HEK293 (cell line): ENCODE measurements around the gene TTC9.

Source experiments
- MEIS1 ChIP-seq: sonication (generic); formaldehyde crosslinking; IDR thresholded peaks from 2 replicates; pipeline ENCODE4 v1.8.1; 2022; ENCODE audit warnings: missing genetic modification reagents, mild to moderate bottlenecking, borderline replicate concordance
- SETDB1 ChIP-seq: IDR thresholded peaks from one replicate; pipeline ENCODE4 v1.6.1; 2017; ENCODE audit warnings: mild to moderate bottlenecking, low read length, moderate library complexity, mixed read lengths; ENCODE audit not compliant: insufficient read length
- YY1 ChIP-seq: fragments of 450-650 bp; formaldehyde crosslinking; IDR thresholded peaks from 2 replicates; pipeline ENCODE4 v1.5.1; 2018; ENCODE audit warnings: missing biosample characterization, missing genetic modification characterization
- ZNF529 ChIP-seq: fragments of 450-650 bp; formaldehyde crosslinking; IDR thresholded peaks from 2 replicates; pipeline ENCODE4 v1.5.1; 2017; ENCODE audit warnings: missing genetic modification characterization, missing biosample characterization; ENCODE audit not compliant: insufficient replicate concordance
- ZNF561 ChIP-seq: fragments of 450-650 bp; IDR thresholded peaks from 2 replicates; pipeline ENCODE4 v1.5.1; 2018; ENCODE audit warnings: missing biosample characterization, missing genetic modification characterization, borderline replicate concordance
- TF ChIP-seq, protein P1 (sequence below): fragments of 450-650 bp; formaldehyde crosslinking; IDR thresholded peaks from 2 replicates; pipeline ENCODE4 v1.5.1; 2016; ENCODE audit warnings: missing biosample characterization, missing genetic modification characterization

DNA sequence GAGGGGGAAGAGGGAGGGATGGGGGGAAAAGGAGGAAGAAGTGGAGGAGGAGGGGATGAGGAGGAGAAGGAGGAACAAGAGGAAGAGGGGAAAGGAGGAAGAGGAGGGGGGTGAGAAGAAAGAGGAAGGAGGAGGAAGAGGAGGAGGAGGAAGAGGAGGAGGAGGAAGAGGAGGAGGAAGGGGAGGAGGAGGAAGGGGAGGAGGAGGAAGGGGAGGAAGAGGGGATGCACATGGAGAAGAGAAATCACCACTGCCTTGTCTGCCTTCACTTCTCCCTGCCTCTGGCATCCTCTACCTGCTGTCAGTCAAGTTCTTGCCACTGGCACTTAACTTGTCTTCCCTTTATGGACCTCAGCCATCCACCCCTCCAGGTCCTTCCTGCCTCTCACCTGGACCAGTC, 59.9 kb downstream of the TTC9 start:
- TF ChIP-seq ZNF529 (tag by site-specific recombination): no peak
- no peak for TF ChIP-seq SETDB1
- TF ChIP-seq, protein P1, sequence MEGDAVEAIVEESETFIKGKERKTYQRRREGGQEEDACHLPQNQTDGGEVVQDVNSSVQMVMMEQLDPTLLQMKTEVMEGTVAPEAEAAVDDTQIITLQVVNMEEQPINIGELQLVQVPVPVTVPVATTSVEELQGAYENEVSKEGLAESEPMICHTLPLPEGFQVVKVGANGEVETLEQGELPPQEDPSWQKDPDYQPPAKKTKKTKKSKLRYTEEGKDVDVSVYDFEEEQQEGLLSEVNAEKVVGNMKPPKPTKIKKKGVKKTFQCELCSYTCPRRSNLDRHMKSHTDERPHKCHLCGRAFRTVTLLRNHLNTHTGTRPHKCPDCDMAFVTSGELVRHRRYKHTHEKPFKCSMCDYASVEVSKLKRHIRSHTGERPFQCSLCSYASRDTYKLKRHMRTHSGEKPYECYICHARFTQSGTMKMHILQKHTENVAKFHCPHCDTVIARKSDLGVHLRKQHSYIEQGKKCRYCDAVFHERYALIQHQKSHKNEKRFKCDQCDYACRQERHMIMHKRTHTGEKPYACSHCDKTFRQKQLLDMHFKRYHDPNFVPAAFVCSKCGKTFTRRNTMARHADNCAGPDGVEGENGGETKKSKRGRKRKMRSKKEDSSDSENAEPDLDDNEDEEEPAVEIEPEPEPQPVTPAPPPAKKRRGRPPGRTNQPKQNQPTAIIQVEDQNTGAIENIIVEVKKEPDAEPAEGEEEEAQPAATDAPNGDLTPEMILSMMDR (tag by site-specific recombination): no peak
- TF ChIP-seq MEIS1 (CRISPR knock-in tag): no peak
- no peak for TF ChIP-seq YY1
- no peak for TF ChIP-seq ZNF561 (tag by site-specific recombination)
